ENCODE measurements around the gene RRP36. TPM values are rescaled to one million over a fixed set of nuclear protein-coding genes. Genes with fewer than 3 reads are reported as not detected.

RRP36 gene
- total RNA-seq, 1 donor from 2014 or later = 125 TPM

DNA sequence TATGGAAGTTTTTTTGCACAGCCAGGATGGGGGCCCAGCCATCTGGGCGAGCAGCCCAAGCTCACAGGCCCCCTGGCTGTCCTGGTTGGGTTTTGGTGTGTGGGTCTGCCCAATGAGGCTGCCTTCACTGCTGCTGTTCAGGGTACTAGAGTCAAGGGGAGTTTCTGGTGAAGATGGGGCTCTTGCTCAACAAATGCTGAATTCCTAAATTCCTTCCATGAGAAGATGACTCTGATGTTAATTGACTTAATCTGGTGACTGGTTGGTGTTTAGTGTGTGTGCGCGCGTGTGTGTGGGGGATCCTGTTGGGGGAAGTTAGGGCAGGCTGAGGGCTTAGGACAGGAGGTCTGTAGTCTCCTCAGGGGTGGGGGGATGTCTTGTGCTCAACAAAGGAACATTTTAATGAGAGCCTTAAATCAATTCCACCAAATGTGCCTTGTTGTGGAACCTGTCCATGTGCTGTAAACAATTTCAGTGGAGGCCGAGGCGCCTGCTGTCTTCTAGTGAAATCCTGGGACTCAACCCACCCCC is 56.6 kb downstream of the RRP36 start:
- TF ChIP-seq, protein P1, sequence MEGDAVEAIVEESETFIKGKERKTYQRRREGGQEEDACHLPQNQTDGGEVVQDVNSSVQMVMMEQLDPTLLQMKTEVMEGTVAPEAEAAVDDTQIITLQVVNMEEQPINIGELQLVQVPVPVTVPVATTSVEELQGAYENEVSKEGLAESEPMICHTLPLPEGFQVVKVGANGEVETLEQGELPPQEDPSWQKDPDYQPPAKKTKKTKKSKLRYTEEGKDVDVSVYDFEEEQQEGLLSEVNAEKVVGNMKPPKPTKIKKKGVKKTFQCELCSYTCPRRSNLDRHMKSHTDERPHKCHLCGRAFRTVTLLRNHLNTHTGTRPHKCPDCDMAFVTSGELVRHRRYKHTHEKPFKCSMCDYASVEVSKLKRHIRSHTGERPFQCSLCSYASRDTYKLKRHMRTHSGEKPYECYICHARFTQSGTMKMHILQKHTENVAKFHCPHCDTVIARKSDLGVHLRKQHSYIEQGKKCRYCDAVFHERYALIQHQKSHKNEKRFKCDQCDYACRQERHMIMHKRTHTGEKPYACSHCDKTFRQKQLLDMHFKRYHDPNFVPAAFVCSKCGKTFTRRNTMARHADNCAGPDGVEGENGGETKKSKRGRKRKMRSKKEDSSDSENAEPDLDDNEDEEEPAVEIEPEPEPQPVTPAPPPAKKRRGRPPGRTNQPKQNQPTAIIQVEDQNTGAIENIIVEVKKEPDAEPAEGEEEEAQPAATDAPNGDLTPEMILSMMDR (IDR thresholded peaks at IDR 0.05; ENCODE audit: insufficient read depth, low read length, poor library complexity, severe bottlenecking) = no peak
- Histone ChIP-seq H3K4me3 (ENCODE audit: low read depth, low read length) (peak overlapping the region; percentile 94), H3K36me3 (ENCODE audit: control insufficient read depth, insufficient read depth, low read length) (no peaks in the 10 kb centered on the region), H3K27me3 (ENCODE audit: control insufficient read depth, insufficient read depth, low read length) (no peaks in the 10 kb centered on the region)
- DNase-seq (ENCODE audit: low read depth) = no peak

DNA sequence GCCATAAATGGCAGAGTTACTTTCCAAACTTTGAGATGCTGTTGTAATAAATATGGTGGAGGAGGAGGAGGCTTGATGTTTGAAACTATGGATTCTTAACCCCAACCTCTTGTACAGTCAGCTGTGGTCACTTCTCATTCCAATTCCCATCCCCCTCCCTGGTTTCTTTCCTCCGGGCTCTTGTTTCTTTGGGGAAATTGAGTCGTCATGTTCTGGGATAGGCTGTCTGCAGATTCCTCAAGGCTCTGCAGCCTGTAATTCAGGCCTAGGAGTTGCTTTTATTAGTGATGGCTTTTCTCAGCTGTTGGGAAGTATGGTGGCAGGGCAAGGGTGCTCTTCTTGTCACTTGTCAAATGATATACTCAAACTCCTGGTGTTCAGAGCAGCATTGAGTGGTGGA is 57.3 kb downstream of the RRP36 start:
- TF ChIP-seq, protein P1 (IDR thresholded peaks at IDR 0.05; ENCODE audit: insufficient read depth, low read length, poor library complexity, severe bottlenecking) = no peak
- no peak overlapping the region for H3K4me3 ChIP-seq (ENCODE audit: low read depth, low read length)
- DNase-seq (ENCODE audit: low read depth) = no peak
- H3K36me3 ChIP-seq (ENCODE audit: control insufficient read depth, insufficient read depth, low read length) = no peaks in the 10 kb centered on the region
- no peaks in the 10 kb centered on the region for H3K27me3 ChIP-seq (ENCODE audit: control insufficient read depth, insufficient read depth, low read length)

Other genes with a start within 250 kb of the RRP36 start
- 5.2 and 7.1 TPM in 2 replicates for gene BICRAL, start 239.6 kb upstream of the RRP36 start, total RNA-seq
- 107 and 113 TPM in 2 replicates for gene RPL7L1, start 142.0 kb upstream of the RRP36 start, total RNA-seq
- gene PTCRA, start 105.6 kb upstream of the RRP36 start, total RNA-seq = not detected in 2 replicates
- gene CNPY3, start 92.1 kb upstream of the RRP36 start, total RNA-seq = 56.5 and 57.8 TPM in 2 replicates
- not detected in 2 replicates for gene GNMT, start 60.9 kb upstream of the RRP36 start, total RNA-seq
- 40.7 and 45.0 TPM in 2 replicates for gene PEX6, start 42.4 kb upstream of the RRP36 start, total RNA-seq
- gene PPP2R5D, start 37.1 kb upstream of the RRP36 start, total RNA-seq = 33.4 and 66.2 TPM in 2 replicates
- gene MEA1, start 7.7 kb upstream of the RRP36 start, total RNA-seq = 54.2 and 65.2 TPM in 2 replicates
- gene KLHDC3, start 7.4 kb upstream of the RRP36 start, total RNA-seq = 67.4 and 70.3 TPM in 2 replicates
- 28.1 and 32.3 TPM in 2 replicates for gene CUL7, start 32.2 kb downstream of the RRP36 start, total RNA-seq
- 38.6 and 43.7 TPM in 2 replicates for gene MRPL2, start 37.8 kb downstream of the RRP36 start, total RNA-seq
- gene KLC4, start 38.0 kb downstream of the RRP36 start, total RNA-seq = 18.1 and 21.6 TPM in 2 replicates
- 169 and 170 TPM in 2 replicates for gene PTK7, start 54.7 kb downstream of the RRP36 start, total RNA-seq
- 35.5 and 40.1 TPM in 2 replicates for gene SRF, start 149.6 kb downstream of the RRP36 start, total RNA-seq
- 32.8 and 41.1 TPM in 2 replicates for gene CUL9, start 160.6 kb downstream of the RRP36 start, total RNA-seq
- 239 and 284 TPM in 2 replicates for gene DNPH1, start 207.9 kb downstream of the RRP36 start, total RNA-seq
- gene TTBK1, start 221.9 kb downstream of the RRP36 start, total RNA-seq = 0.41 and 0.67 TPM in 2 replicates